Activated CD4-positive, alpha-beta memory T cell treated with anti-CD3 and anti-CD28 coated beads for 36 hours (primary cell): ENCODE results near the gene TTN. TPM values are rescaled to one million over a fixed set of nuclear protein-coding genes. Genes with fewer than 3 reads are reported as not detected.
"Not testable (repeated sequence)": the region's sequence is repeated elsewhere in the genome, so short reads cannot be mapped to it uniquely, and the experiment has no call there.

Experiments
- CTCF ChIA-PET: fragments of 350-600 bp; sonication (Branson Sonifier 250); formaldehyde crosslinking; loops from one replicate; lab custom pipeline; 2021; ENCODE audit warnings: antibody characterized with exemption, inconsistent platforms; lab: Charles Lee
- POLR2A ChIA-PET: fragments of 350-600 bp; sonication (Branson Sonifier 250); formaldehyde crosslinking; loops from one replicate; lab custom pipeline; 2021; ENCODE audit warnings: antibody characterized with exemption; lab: Charles Lee
- DNase-seq: peaks from one replicate; pipeline ENCODE4 v3.0.0-alpha.2; 2020
- H3K27ac Mint-ChIP-seq: one replicate; pipeline ENCODE4 v1.8.0; 2021; ENCODE audit warnings: mixed read lengths
- H3K27me3 Mint-ChIP-seq: one replicate; pipeline ENCODE4 v1.8.0; 2021; ENCODE audit warnings: mixed read lengths
- H3K36me3 Mint-ChIP-seq: one replicate; pipeline ENCODE4 v1.8.0; 2021; ENCODE audit warnings: mixed read lengths
- H3K4me1 Mint-ChIP-seq: one replicate; pipeline ENCODE4 v1.8.0; 2021; ENCODE audit warnings: low read depth, mixed read lengths
- H3K4me3 Mint-ChIP-seq: one replicate; pipeline ENCODE4 v1.8.0; 2021; ENCODE audit warnings: mild to moderate bottlenecking, mixed read lengths
- H3K9me3 Mint-ChIP-seq: one replicate; pipeline ENCODE4 v1.8.0; 2021; ENCODE audit warnings: mixed read lengths
- intact Hi-C: fragments of 100-400 bp; cut with micrococcal nuclease; formaldehyde crosslinking; loops from one replicate; pipeline ENCODE4 v1.15.1; 2023
- total RNA-seq, 2 experiments: library from RNA; stranded (reverse); gene quantifications; one replicate each; pipeline ENCODE4 v1.2.3, GENCODE V29; 2021

The TTN gene
- total RNA-seq, 2 experiments from 2014 or later, result 0.73 to 1.2 TPM

GRCh38 chr2:178683877-178684276 is 123.3 kb downstream of the TTN start:
- intact Hi-C loops, result no loop called here
- H3K4me3 Mint-ChIP-seq, result no peak overlapping the region
- DNase-seq, result no peak
- ChIA-PET POLR2A (no interaction called here), CTCF (no interaction called here)
- no peaks in the 10 kb centered on the region for H3K27me3 Mint-ChIP-seq
- H3K9me3 Mint-ChIP-seq, result no peaks in the 10 kb centered on the region
- H3K27ac Mint-ChIP-seq, result no peak overlapping the region
- H3K36me3 Mint-ChIP-seq, result peaks cover 1% of the 10 kb centered on the region
- no peaks in the 10 kb centered on the region for H3K4me1 Mint-ChIP-seq

- ChIA-PET CTCF (interaction anchor here (1.0 kb wide), 1 partner anchor 19 kb away, joined by 4 read pairs; no protein-coding TSS in a partner anchor), POLR2A (no interaction called here)
Measured at GRCh38 chr2:178681081-178681480, 126.1 kb downstream of the TTN start.

GRCh38 chr2:178679891-178680290 is 127.3 kb downstream of the TTN start:
- H3K27ac Mint-ChIP-seq, result no peak overlapping the region
- POLR2A ChIA-PET, result no interaction called here
- no peaks in the 10 kb centered on the region for H3K9me3 Mint-ChIP-seq
- intact Hi-C loops, result no loop called here
- DNase-seq, result no peak
- no peaks in the 10 kb centered on the region for H3K27me3 Mint-ChIP-seq
- CTCF ChIA-PET, result interaction anchor here (1.0 kb wide), 1 partner anchor 21 kb away, joined by 4 read pairs; no protein-coding TSS in a partner anchor
- H3K36me3 Mint-ChIP-seq, result peaks cover 1% of the 10 kb centered on the region
- no peak overlapping the region for H3K4me3 Mint-ChIP-seq
- no peaks in the 10 kb centered on the region for H3K4me1 Mint-ChIP-seq

More at GRCh38 chr2:178681081-178681480, 126.1 kb downstream of the TTN start:
- no peak for DNase-seq
- Mint-ChIP-seq H3K36me3 (peaks cover 1% of the 10 kb centered on the region), H3K4me1 (no peaks in the 10 kb centered on the region), H3K9me3 (no peaks in the 10 kb centered on the region), H3K27me3 (no peaks in the 10 kb centered on the region), H3K27ac (no peak overlapping the region), H3K4me3 (no peak overlapping the region)
- intact Hi-C loops, result no loop called here

- ChIA-PET POLR2A (no interaction called here), CTCF (no interaction called here)
- DNase-seq, result no peak
- H3K4me3 Mint-ChIP-seq, result no peak overlapping the region
- H3K4me1 Mint-ChIP-seq, result no peaks in the 10 kb centered on the region
- intact Hi-C loops, result no loop called here
- no peaks in the 10 kb centered on the region for H3K9me3 Mint-ChIP-seq
- peaks cover 1% of the 10 kb centered on the region for H3K36me3 Mint-ChIP-seq
- no peak overlapping the region for H3K27ac Mint-ChIP-seq
- no peaks in the 10 kb centered on the region for H3K27me3 Mint-ChIP-seq
Measured at GRCh38 chr2:178677599-178677998, 129.6 kb downstream of the TTN start.

- Mint-ChIP-seq H3K36me3 (peaks cover 1% of the 10 kb centered on the region), H3K4me3 (no peak overlapping the region), H3K4me1 (no peaks in the 10 kb centered on the region), H3K27ac (no peak overlapping the region), H3K9me3 (no peaks in the 10 kb centered on the region), H3K27me3 (no peaks in the 10 kb centered on the region)
- POLR2A ChIA-PET, result no interaction called here
- intact Hi-C loops, result no loop called here
- no peak for DNase-seq
- CTCF ChIA-PET, result no interaction called here
Measured at GRCh38 chr2:178676046-178676445, 131.2 kb downstream of the TTN start.

GRCh38 chr2:178674122-178674521 is 133.1 kb downstream of the TTN start:
- Mint-ChIP-seq H3K36me3 (no peaks in the 10 kb centered on the region), H3K4me3 (no peak overlapping the region), H3K4me1 (no peaks in the 10 kb centered on the region), H3K27me3 (no peaks in the 10 kb centered on the region), H3K9me3 (no peaks in the 10 kb centered on the region), H3K27ac (no peak overlapping the region)
- POLR2A ChIA-PET, result no interaction called here
- intact Hi-C loops, result no loop called here
- CTCF ChIA-PET, result interaction anchor here (0.6 kb wide), 1 partner anchor 264 kb away, joined by 3 read pairs; no protein-coding TSS in a partner anchor
- DNase-seq, result no peak

- Mint-ChIP-seq H3K4me3 (no peak overlapping the region), H3K36me3 (no peaks in the 10 kb centered on the region), H3K4me1 (no peaks in the 10 kb centered on the region), H3K27ac (no peak overlapping the region), H3K27me3 (no peaks in the 10 kb centered on the region), H3K9me3 (no peaks in the 10 kb centered on the region)
- CTCF ChIA-PET, result interaction anchor here (0.7 kb wide), 1 partner anchor 171 kb away, joined by 3 read pairs; no protein-coding TSS in a partner anchor
- POLR2A ChIA-PET, result no interaction called here
- no peak for DNase-seq
- intact Hi-C loops, result no loop called here
Measured at GRCh38 chr2:178666458-178666857, 140.8 kb downstream of the TTN start.

GRCh38 chr2:178658480-178658879 is 148.7 kb downstream of the TTN start:
- H3K27ac Mint-ChIP-seq, CTCF ChIA-PET, DNase-seq, H3K9me3 Mint-ChIP-seq, H3K4me3 Mint-ChIP-seq, POLR2A ChIA-PET, H3K27me3 Mint-ChIP-seq, intact Hi-C loops, H3K4me1 Mint-ChIP-seq, H3K36me3 Mint-ChIP-seq: not testable (repeated sequence)

GRCh38 chr2:178650554-178650953 is 156.7 kb downstream of the TTN start:
- POLR2A ChIA-PET, result no interaction called here
- Mint-ChIP-seq H3K4me1 (no peaks in the 10 kb centered on the region), H3K27me3 (peaks cover 1% of the 10 kb centered on the region), H3K27ac (no peak overlapping the region), H3K4me3 (no peak overlapping the region), H3K9me3 (no peaks in the 10 kb centered on the region), H3K36me3 (peaks cover 2% of the 10 kb centered on the region)
- DNase-seq, result no peak
- CTCF ChIA-PET, result no interaction called here
- intact Hi-C loops, result no loop called here

- peaks cover 2% of the 10 kb centered on the region for H3K36me3 Mint-ChIP-seq
- H3K9me3 Mint-ChIP-seq, result no peaks in the 10 kb centered on the region
- ChIA-PET POLR2A (no interaction called here), CTCF (no interaction called here)
- no peak overlapping the region for H3K27ac Mint-ChIP-seq
- H3K27me3 Mint-ChIP-seq, result no peaks in the 10 kb centered on the region
- intact Hi-C loops, result no loop called here
- DNase-seq, result no peak
- no peaks in the 10 kb centered on the region for H3K4me1 Mint-ChIP-seq
- H3K4me3 Mint-ChIP-seq, result no peak overlapping the region
Measured at GRCh38 chr2:178644919-178645318, 162.3 kb downstream of the TTN start.

- Mint-ChIP-seq H3K36me3 (no peaks in the 10 kb centered on the region), H3K9me3 (no peaks in the 10 kb centered on the region), H3K4me1 (no peaks in the 10 kb centered on the region), H3K27ac (no peak overlapping the region), H3K4me3 (no peak overlapping the region), H3K27me3 (no peaks in the 10 kb centered on the region)
- POLR2A ChIA-PET, result no interaction called here
- intact Hi-C loops, result no loop called here
- CTCF ChIA-PET, result no interaction called here
- DNase-seq, result no peak
Measured at GRCh38 chr2:178641498-178641897, 165.7 kb downstream of the TTN start.

GRCh38 chr2:178635897-178636296 is 171.3 kb downstream of the TTN start:
- intact Hi-C loops, result no loop called here
- Mint-ChIP-seq H3K27me3 (no peaks in the 10 kb centered on the region), H3K4me3 (no peak overlapping the region), H3K4me1 (no peaks in the 10 kb centered on the region), H3K9me3 (no peaks in the 10 kb centered on the region), H3K36me3 (peaks cover 2% of the 10 kb centered on the region), H3K27ac (no peak overlapping the region)
- ChIA-PET CTCF (no interaction called here), POLR2A (no interaction called here)
- no peak for DNase-seq

GRCh38 chr2:178632729-178633128 is 174.5 kb downstream of the TTN start:
- no peak for DNase-seq
- no peak overlapping the region for H3K4me3 Mint-ChIP-seq
- POLR2A ChIA-PET, result no interaction called here
- intact Hi-C loops, result no loop called here
- CTCF ChIA-PET, result interaction anchor here (0.9 kb wide), 1 partner anchor 110 kb away, joined by 3 read pairs; no protein-coding TSS in a partner anchor
- H3K9me3 Mint-ChIP-seq, result no peaks in the 10 kb centered on the region
- no peak overlapping the region for H3K27ac Mint-ChIP-seq
- no peaks in the 10 kb centered on the region for H3K27me3 Mint-ChIP-seq
- H3K36me3 Mint-ChIP-seq, result peaks cover 2% of the 10 kb centered on the region
- H3K4me1 Mint-ChIP-seq, result no peaks in the 10 kb centered on the region
